GM12878 (cell line): Measurements from ENCODE around the gene SNRPA1. TPM values are rescaled to one million over a fixed set of nuclear protein-coding genes. Genes with fewer than 3 reads are reported as not detected.

Experiments
- BHLHE40 ChIP-seq, 2 experiments: fragments of 450-650 bp in 1 of 2; IDR thresholded peaks; 2 replicates each; pipeline ENCODE4 v1.6.1; 2011 to 2017; ENCODE audit warnings: low read depth in 2 of 2, borderline replicate concordance in 1 of 2, improper control_type of control experiment in 1 of 2, low read length in 1 of 2, mild to moderate bottlenecking in 1 of 2
- CREM ChIP-seq: IDR thresholded peaks from 2 replicates; pipeline ENCODE4 v1.6.1; 2014; ENCODE audit warnings: antibody characterized with exemption, low read depth
- DPF2 ChIP-seq: fragments of 450-650 bp; IDR thresholded peaks from 2 replicates; pipeline ENCODE4 v1.6.1; 2017; ENCODE audit warnings: mild to moderate bottlenecking
- GATAD2B ChIP-seq: fragments of 450-650 bp; conservative IDR thresholded peaks from 2 replicates; pipeline ENCODE4 v1.6.1; 2017; ENCODE audit warnings: low read depth, mild to moderate bottlenecking, moderate library complexity
- HCFC1 ChIP-seq: fragments of 150-350 bp; IDR thresholded peaks from 2 replicates; pipeline ENCODE4 v1.6.1; 2014; ENCODE audit warnings: low read length
- KAT2A ChIP-seq: conservative IDR thresholded peaks from 2 replicates; pipeline ENCODE4 v1.6.1; 2011; ENCODE audit warnings: low read depth, low read length; ENCODE audit not compliant: control insufficient read depth
- KLF5 ChIP-seq: fragments of 450-650 bp; IDR thresholded peaks from 2 replicates; pipeline ENCODE4 v1.6.1; 2014; ENCODE audit warnings: mild to moderate bottlenecking; ENCODE audit not compliant: partially characterized antibody
- LARP7 ChIP-seq: fragments of 450-650 bp; IDR thresholded peaks from 2 replicates; pipeline ENCODE4 v1.6.1; 2017; ENCODE audit warnings: mild to moderate bottlenecking
- MXI1 ChIP-seq: fragments of 150-350 bp; IDR thresholded peaks from 2 replicates; pipeline ENCODE4 v1.6.1; 2011; ENCODE audit warnings: low read depth, mild to moderate bottlenecking, inconsistent platforms, low read length, improper control_type of control experiment
- NRF1 ChIP-seq: conservative IDR thresholded peaks from 2 replicates; pipeline ENCODE4 v1.6.1; 2011; ENCODE audit warnings: mild to moderate bottlenecking, low read depth, low read length, improper control_type of control experiment
- PAX5 ChIP-seq: IDR thresholded peaks from 2 replicates; pipeline ENCODE4 v1.6.1; 2011; ENCODE audit warnings: low read depth, low read length, borderline replicate concordance
- POLR2A ChIP-seq: IDR thresholded peaks from 2 replicates; pipeline ENCODE4 v1.6.1; 2011; ENCODE audit warnings: low read depth, mild to moderate bottlenecking, low read length
- POLR2AphosphoS5 ChIP-seq: IDR thresholded peaks from 2 replicates; pipeline ENCODE4 v1.6.1; 2011; ENCODE audit warnings: mild to moderate bottlenecking, low read length, inconsistent platforms
- RBBP5 ChIP-seq: fragments of 200-600 bp; sonication (generic); conservative IDR thresholded peaks from 2 replicates; pipeline ENCODE4 v1.6.1; 2016
- SUZ12 ChIP-seq: fragments of 200-600 bp; sonication (generic); IDR thresholded peaks from one replicate; pipeline ENCODE4 v1.6.1; 2018; ENCODE audit warnings: antibody characterized with exemption, mild to moderate bottlenecking; ENCODE audit not compliant: unreplicated experiment
- TCF7 ChIP-seq: IDR thresholded peaks from 2 replicates; pipeline ENCODE4 v1.6.1; 2014; ENCODE audit warnings: antibody characterized with exemption, borderline replicate concordance
- USF1 ChIP-seq: IDR thresholded peaks from 2 replicates; pipeline ENCODE4 v1.6.1; 2011; ENCODE audit warnings: borderline replicate concordance, low read depth, mild to moderate bottlenecking, moderate library complexity, mixed read lengths, low read length; ENCODE audit not compliant: insufficient read depth; ENCODE audit errors: extremely low read length
- ZNF384 ChIP-seq: IDR thresholded peaks from 2 replicates; pipeline ENCODE4 v1.6.1; 2012; ENCODE audit warnings: low read depth, mild to moderate bottlenecking, low read length, improper control_type of control experiment, borderline replicate concordance
- ZSCAN29 ChIP-seq: fragments of 450-650 bp; IDR thresholded peaks from 2 replicates; pipeline ENCODE4 v1.6.1; 2017; ENCODE audit warnings: mild to moderate bottlenecking, moderate library complexity
- polyA plus RNA-seq, 11 experiments: library from polyadenylated mRNA; depleted of rRNA in 4 of 11; unstranded in 6 of 11; stranded (reverse) in 5 of 11; fragments of >200 nt; fragmentation: Nextera tagmentation in 4 of 11; fragmentation: Illumina TruSeq in 1 of 11; extraction: Ambion mirVana in 4 of 11; extraction: Trizol in 1 of 11; gene quantifications; 1 replicate in 1 of 11; 2 replicates in 10 of 11; pipeline versions ENCODE4 v1.2.1 to v1.2.3, GENCODE V29; 2011 to 2016; ENCODE audit warnings: inconsistent platforms in 2 of 11, missing spikeins in 2 of 11, low read depth in 1 of 11
- total RNA-seq, 4 experiments: library from RNA; depleted of rRNA in 3 of 4; stranded (reverse); fragments of >200 nt in 3 of 4; fragmentation: Illumina TruSeq in 1 of 4; extraction: Trizol in 1 of 4; gene quantifications; 2 replicates each; pipeline versions ENCODE4 v1.2.1 to v1.2.3, GENCODE V29; 2013 to 2021
- TF ChIP-seq, protein P1 (sequence below): fragments of 450-650 bp; IDR thresholded peaks from 2 replicates; pipeline ENCODE4 v1.6.1; 2016; ENCODE audit warnings: mild to moderate bottlenecking
- TF ChIP-seq, protein P2 (sequence below): fragments of 450-650 bp; IDR thresholded peaks from 2 replicates; pipeline ENCODE4 v1.6.1; 2017; ENCODE audit warnings: mild to moderate bottlenecking, moderate library complexity
- TF ChIP-seq, protein P3 (sequence below), 3 experiments: IDR thresholded peaks in 2 of 3; conservative IDR thresholded peaks in 1 of 3; 2 replicates each; pipeline ENCODE4 v1.5.1; 2011; ENCODE audit warnings: low read depth in 3 of 3, low read length in 3 of 3, mild to moderate bottlenecking in 3 of 3, control low read depth in 2 of 3, moderate library complexity in 2 of 3, inconsistent platforms in 1 of 3, mixed read lengths in 1 of 3; ENCODE audit not compliant: control insufficient read depth in 2 of 3, insufficient read depth in 1 of 3; ENCODE audit errors: extremely low read depth in 1 of 3

The SNRPA1 gene
- total and polyA plus RNA-seq, 10 of the 15 experiments (the other 5 are each of a cell fraction or from before 2014, with no cell fraction given), result 59.9 to 267 (median 161) TPM

DNA sequence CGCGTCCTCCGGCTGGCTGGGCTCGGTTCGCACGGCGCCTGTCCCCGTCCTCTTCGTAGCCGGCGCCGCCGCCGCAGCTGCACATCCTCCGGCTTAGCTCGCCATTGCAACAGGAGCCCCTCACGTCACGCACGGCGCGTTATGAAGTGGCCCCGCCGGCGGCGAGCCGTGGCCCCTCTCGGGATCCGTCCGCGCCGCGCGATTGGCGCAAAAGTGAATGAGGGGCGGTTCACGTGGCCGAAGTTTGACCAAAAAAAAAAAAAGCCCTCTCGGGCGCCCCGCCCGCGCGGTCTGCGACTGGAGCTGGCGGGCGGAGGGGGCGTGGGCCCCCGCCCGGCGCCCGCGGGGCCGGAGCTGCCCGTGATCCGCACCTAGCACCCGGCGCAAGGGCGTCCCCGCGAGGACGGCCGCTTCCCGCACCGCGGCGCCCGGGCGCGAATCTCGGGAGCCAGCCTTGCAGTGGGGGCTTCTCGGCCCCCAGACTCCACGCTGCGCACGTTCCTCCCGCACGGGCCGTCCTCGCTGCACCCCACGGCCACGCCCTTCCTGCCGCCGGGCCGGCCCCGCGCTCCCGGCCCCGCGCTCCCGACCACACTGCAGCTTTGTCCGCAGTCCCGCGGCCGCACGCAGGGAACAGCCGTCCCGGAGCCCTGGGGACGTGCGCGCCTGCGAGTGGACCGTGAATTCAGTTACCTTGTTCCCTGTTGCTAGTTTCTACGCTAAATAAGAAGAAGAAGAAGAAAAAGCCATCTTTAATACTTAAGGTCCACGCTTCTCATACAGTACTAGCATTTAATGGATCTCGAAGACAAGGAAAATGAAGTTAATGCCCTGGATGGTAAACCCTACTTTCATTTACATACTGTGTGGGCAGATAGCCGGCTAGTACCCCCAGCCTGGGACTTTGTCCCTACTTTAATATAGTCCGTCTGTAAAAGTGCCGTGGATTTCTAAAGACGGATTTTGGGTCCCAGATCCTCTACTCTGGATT is 42.9 kb downstream of the SNRPA1 start, which contains the start of gene CHSY1 (continued):
- TF ChIP-seq, protein P1, sequence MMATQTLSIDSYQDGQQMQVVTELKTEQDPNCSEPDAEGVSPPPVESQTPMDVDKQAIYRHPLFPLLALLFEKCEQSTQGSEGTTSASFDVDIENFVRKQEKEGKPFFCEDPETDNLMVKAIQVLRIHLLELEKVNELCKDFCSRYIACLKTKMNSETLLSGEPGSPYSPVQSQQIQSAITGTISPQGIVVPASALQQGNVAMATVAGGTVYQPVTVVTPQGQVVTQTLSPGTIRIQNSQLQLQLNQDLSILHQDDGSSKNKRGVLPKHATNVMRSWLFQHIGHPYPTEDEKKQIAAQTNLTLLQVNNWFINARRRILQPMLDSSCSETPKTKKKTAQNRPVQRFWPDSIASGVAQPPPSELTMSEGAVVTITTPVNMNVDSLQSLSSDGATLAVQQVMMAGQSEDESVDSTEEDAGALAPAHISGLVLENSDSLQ, result no peak
- TF ChIP-seq DPF2, result peak; percentile 89; the same call in 1 of the 2 replicates
- TF ChIP-seq USF1, result peak; percentile 68
- TF ChIP-seq HCFC1, result peak; percentile 52
- no peak for TF ChIP-seq NRF1
- TF ChIP-seq RBBP5, result no peak
- TF ChIP-seq POLR2A, result peak; percentile 87
- TF ChIP-seq, protein P2, sequence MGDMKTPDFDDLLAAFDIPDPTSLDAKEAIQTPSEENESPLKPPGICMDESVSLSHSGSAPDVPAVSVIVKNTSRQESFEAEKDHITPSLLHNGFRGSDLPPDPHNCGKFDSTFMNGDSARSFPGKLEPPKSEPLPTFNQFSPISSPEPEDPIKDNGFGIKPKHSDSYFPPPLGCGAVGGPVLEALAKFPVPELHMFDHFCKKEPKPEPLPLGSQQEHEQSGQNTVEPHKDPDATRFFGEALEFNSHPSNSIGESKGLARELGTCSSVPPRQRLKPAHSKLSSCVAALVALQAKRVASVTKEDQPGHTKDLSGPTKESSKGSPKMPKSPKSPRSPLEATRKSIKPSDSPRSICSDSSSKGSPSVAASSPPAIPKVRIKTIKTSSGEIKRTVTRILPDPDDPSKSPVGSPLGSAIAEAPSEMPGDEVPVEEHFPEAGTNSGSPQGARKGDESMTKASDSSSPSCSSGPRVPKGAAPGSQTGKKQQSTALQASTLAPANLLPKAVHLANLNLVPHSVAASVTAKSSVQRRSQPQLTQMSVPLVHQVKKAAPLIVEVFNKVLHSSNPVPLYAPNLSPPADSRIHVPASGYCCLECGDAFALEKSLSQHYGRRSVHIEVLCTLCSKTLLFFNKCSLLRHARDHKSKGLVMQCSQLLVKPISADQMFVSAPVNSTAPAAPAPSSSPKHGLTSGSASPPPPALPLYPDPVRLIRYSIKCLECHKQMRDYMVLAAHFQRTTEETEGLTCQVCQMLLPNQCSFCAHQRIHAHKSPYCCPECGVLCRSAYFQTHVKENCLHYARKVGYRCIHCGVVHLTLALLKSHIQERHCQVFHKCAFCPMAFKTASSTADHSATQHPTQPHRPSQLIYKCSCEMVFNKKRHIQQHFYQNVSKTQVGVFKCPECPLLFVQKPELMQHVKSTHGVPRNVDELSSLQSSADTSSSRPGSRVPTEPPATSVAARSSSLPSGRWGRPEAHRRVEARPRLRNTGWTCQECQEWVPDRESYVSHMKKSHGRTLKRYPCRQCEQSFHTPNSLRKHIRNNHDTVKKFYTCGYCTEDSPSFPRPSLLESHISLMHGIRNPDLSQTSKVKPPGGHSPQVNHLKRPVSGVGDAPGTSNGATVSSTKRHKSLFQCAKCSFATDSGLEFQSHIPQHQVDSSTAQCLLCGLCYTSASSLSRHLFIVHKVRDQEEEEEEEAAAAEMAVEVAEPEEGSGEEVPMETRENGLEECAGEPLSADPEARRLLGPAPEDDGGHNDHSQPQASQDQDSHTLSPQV, result 0 out of 2 replicates have a peak, but pooled peaks have one; percentile 30
- no peak for TF ChIP-seq KAT2A
- TF ChIP-seq SUZ12, result no peak
- TF ChIP-seq CREM, result peak; percentile 86
- no peak for TF ChIP-seq KLF5
- TF ChIP-seq ZNF384, result peak; percentile 98
- TF ChIP-seq GATAD2B, result peak; percentile 98
- peak; percentile 79 for TF ChIP-seq MXI1
- TF ChIP-seq, protein P3, sequence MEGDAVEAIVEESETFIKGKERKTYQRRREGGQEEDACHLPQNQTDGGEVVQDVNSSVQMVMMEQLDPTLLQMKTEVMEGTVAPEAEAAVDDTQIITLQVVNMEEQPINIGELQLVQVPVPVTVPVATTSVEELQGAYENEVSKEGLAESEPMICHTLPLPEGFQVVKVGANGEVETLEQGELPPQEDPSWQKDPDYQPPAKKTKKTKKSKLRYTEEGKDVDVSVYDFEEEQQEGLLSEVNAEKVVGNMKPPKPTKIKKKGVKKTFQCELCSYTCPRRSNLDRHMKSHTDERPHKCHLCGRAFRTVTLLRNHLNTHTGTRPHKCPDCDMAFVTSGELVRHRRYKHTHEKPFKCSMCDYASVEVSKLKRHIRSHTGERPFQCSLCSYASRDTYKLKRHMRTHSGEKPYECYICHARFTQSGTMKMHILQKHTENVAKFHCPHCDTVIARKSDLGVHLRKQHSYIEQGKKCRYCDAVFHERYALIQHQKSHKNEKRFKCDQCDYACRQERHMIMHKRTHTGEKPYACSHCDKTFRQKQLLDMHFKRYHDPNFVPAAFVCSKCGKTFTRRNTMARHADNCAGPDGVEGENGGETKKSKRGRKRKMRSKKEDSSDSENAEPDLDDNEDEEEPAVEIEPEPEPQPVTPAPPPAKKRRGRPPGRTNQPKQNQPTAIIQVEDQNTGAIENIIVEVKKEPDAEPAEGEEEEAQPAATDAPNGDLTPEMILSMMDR (IDR thresholded peaks at IDR 0.05 in 2 of 3, conservative IDR thresholded peaks at IDR 0.05 in 1 of 3; ENCODE audit: control insufficient read depth in 2 of 3, extremely low read depth in 1 of 3, insufficient read depth in 1 of 3, low read depth in 3 of 3, low read length in 3 of 3), result peak; percentile 17 to 47 (median 17); a peak in 3 of 6 replicates
- TF ChIP-seq POLR2AphosphoS5, result peak; percentile 81
- TF ChIP-seq ZSCAN29, result no peak; the same call in 1 of the 2 replicates
- no peak for TF ChIP-seq TCF7
- peak; percentile 82 for TF ChIP-seq LARP7
- peak; percentile 24; the same call in 1 of the 2 replicates for TF ChIP-seq PAX5
- TF ChIP-seq BHLHE40 (IDR thresholded peaks at IDR 0.05; ENCODE audit: borderline replicate concordance in 1 of 2, low read depth in 2 of 2, low read length in 1 of 2), result peak; percentile 80 to 97; a peak in 3 of 4 replicates
